LNCAP (cell line): ENCODE measurements around the gene VPS16.

Experiments used
- CTCF ChIP-seq: fragments of 450-650 bp; IDR thresholded peaks from 2 replicates; pipeline ENCODE4 v1.5.1; 2017; ENCODE audit warnings: mild to moderate bottlenecking

The VPS16 gene

DNA sequence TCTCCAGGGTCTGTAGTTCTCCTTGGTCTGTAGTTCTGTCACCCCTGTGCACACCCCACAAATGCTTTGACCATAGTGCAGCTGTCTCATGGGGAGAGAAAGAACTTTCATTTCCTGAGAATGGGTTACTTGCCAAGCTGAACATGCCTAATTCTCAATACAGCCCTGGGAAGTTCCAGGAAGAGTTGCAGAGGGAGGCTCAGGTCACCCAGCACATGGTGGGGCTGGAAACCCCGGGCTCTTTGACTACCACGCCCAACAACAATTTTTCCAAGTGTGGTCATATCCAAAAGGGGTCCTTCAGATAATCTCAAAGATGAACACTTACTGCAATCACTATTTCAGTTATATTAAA, 30.5 kb downstream of the VPS16 start:
- TF ChIP-seq CTCF = no peak

DNA sequence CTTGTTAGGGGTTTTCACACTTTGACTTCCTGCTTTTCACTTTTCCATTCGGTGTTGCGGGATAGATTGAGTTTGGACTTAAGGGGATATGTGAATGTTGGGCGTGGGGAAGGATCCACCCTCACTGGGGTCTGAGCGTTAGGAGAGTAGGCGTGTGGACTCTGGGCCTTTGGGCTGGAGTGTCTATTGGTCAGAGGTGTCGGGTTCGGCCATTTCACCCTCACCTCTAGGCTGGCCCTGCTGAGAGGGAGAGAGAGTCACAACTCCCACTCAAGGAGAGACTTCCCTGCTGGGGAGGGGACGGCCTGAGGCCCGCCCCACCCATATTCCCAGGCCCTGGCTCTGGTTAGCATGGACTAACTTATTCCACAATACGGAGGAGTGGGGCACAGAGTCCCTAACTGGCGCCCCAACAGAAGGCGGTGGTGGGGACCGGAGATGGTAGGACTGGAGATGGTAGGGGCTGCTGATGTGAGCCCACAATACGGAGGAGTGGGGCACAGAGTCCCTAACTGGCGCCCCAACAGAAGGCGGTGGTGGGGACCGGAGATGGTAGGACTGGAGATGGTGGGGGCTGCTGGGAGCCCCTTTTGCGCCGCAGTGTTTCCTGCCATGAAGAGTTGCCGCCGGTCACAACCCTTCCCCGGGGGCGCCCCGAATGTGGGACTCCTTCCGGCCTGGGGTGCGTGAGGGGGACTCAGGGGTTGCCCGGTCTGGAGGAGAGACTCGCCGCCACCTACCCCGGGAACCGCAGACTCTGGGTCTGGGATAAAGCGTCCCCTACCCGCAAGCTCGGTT, 31.3 kb downstream of the VPS16 start:
- TF ChIP-seq CTCF = no peak

DNA sequence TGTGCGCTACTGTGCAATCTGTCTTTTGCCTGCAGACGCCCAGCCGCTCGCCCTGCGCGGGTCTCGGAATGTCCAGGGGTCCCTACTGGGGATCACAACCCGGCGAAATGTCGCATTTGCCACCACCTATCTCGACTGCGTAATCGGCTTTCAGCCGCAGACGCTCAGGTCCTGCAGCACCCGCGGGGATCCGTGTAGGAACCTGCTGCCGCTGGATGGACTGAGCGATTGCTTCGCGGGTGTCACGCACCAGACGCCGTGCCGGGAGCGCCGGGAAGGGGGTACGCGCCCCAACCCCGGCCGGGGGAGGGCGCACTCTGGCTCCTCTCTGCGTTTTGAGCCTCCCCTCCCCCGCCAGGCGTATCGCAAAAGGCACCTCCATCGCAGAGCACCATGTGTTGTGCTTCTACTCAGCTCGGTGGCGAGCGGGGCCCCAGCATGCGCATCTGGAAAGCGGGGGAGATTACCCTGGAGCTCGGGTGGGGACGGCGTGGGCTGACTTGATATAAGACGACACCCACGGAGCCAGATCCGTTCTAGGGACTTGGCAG, 32.0 kb downstream of the VPS16 start:
- TF ChIP-seq CTCF = peak; percentile 25; the same call in 1 of the 2 replicates

DNA sequence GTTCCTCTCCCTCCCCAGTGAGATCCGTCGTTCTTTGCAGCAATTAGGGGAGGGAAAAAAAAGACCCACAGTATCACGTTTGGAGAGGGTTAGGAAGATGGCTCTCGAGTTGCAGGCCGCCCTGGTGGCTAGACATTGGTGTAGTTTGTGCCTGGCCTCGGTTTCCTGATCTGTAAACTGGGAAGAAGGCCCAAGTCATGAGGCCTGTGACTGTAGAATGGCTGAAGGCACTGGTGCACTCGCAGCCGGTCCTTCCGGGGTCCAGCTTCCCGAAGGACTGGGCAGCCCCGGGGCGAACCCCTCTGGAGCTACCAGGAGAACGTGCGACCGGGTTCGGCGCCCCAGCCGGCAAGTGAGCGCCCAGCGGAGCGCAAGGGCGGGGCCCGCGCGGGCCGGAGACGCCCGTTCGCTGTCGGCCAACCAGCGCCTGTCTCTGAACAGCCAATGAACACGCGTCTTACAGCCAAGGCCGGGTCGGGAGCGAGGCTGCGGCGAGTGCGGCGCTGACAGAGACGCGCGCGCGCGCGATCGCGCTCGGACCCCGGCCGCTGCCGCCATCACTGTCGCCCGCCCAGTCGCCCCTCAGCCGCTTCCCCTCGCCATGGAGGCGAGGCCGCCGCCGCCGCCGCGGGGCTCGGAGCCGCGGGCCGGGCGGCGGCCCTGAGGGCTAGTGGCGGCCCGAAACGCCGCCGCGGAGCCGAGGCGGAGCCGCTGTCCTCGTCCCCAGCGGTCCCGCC, 32.6 kb downstream of the VPS16 start, which contains the start of gene PTPRA:
Gene PTPRA (plus strand): TSS at position 472 of the 737 bp plus-strand sequence. CDS start 90,797 bp downstream, outside the sequence.
- no peak for TF ChIP-seq CTCF

DNA sequence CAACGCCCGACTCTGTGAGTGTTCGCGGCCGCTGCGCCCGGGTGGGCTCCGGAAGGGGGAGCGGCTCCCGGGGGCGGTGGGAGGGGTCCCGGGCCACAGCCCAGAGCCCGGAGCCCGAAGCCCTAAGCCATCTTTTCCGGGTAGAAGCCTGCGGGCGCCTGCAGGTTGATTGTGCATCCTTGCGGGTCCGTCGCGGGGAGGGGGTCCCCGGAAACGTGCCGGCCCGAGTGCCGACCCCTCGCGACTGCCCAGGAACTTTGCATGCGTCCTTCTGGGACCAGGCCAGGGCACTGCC, 33.1 kb downstream of the VPS16 start:
- no peak for TF ChIP-seq CTCF

- no peak for TF ChIP-seq CTCF
These were observed 33.9 kb downstream of the VPS16 start for GRCh38 chr20:2874456-2874855.

DNA sequence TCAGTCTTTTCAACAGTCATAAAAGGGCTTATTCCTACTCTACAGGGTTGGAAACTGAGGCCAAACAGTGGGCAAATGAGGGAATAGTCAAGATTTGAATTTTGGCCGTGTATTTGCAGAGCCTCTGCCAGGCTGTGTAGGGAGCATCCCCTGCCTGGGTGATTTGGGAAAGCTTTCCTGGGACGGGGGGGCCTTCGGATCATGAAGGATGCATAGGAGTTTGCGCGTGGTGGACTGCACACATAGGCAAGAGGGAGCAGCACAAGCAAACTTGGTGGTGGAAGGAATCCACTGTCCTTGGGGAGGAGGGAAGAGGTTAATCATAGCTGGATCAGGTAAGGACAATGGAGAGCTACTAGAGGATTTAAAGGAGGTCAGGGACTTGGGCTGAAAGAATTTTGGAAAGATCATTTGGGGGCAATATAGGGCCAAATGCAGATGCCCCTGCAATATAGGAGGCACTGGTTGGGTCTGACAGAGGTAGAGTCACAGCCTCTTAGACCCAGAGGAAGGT, 35.2 kb downstream of the VPS16 start:
- no peak for TF ChIP-seq CTCF
